Brain pericyte (primary cell): Measurements from ENCODE around the gene PRKN.

Experiments used
- DNase-seq: peaks from one replicate; pipeline ENCODE4 v3.0.0-alpha.2; 2012; ENCODE audit warnings: low read depth, low spot score

Gene PRKN

GRCh38 chr6:161549977-161550655 lies 1177.5 kb downstream of the PRKN start:
- DNase-seq, result no peak

GRCh38 chr6:161548713-161549296 lies 1178.8 kb downstream of the PRKN start:
- DNase-seq, result no peak

DNA sequence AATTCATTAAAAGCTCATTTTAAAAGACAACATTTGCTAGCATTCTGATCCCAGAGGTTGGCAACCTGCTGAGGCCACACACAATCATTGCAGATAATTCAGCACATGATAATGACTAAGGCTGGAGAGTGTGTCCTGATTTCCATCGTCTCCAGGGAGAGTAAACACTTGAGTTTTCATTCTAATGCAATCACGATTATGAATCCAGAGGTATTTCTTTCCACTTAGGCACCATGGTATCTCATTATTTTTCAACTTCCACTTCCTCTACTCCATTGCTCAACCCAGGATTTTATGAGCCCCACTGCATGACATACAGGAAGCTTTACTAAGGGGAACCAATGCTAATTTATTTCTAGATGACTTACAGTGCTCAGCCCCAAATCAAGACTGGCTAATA lies 1179.9 kb downstream of the PRKN start:
- no peak for DNase-seq

- no peak for DNase-seq
Measured at GRCh38 chr6:161546632-161547031, 1180.9 kb downstream of the PRKN start.

DNA sequence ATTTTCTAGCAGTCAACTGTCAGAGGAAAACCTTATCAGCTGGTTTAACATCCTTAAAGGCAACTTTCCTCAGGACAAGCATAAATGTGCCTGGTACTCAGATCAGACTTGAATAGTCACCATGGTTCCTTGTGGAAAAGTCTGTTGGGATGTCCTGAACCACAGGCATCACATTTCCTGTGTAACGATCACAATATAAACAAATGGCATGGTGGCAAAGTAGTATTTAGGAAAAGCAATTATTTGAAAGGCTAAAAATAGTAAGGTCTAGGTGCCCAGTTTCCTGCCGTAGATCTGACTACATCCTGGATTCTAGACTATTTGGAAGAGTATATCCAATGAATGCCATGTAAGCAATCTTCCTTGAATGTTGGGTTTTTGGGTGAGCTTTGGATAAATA lies 1181.8 kb downstream of the PRKN start:
- DNase-seq, result no peak

DNA sequence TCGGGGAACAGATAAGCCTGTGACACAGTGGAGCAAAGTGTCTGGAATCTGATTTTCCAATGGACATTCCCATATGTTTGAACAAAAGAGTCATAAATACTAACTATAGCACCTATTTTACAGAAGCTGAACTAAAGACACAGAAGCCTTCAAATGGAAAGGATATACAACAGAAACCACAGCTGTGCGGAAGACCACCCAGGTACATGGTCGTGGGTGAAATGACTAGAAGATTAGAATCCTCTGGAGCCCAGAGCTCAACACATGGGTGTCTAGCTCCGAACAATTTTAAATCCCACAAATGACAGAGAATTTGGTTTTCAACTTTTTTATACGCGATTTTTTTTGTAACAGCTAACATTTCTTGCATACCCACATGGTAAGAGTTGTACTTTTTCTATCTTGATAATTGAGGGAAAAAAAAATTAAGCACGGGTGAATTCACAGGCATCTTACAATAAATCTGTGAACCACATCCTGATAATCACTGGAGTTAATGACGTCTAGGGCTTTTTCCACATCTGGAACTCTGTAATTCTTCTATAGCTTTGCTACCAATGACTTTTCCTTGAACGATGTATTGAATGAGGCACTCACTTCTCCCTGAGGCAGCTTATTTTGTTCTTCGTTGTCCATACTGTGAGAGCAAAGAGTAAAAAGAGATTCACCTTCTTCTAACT lies 1182.6 kb downstream of the PRKN start:
- no peak for DNase-seq

DNA sequence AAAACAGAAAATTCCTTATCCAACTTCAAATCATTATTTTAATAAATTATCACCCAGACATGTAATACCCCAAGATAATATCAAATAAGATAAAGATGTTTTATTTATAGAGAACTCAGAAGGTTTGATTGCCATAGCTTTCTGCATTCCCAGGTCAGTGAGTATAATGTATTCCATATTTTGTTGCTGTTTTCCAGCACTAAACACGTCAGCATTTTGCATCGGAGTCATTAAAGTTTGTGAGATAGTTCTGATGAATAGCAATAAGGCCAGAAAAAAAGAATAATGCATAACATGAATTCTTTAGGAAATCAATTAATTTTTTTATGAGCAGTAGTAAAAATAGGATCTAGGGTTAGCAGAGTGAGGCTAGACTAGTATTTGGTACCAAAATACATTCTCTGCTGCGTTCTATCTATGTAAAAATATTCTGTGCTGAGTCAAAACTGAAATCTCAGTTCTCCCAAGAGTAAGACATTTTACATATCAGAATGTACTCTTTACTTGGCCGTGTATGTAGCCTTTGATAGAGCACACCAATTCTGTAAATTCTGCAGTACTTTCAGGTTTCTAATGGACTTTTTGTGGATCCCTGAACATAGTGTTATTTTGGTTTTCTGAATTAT lies 1183.8 kb downstream of the PRKN start:
- no peak for DNase-seq

GRCh38 chr6:161542346-161542980 lies 1185.1 kb downstream of the PRKN start:
- no peak for DNase-seq

GRCh38 chr6:161540532-161540931 lies 1187.0 kb downstream of the PRKN start:
- no peak for DNase-seq

GRCh38 chr6:161536224-161536630 lies 1191.3 kb downstream of the PRKN start:
- DNase-seq, result no peak

- no peak for DNase-seq
Measured at GRCh38 chr6:161534264-161534873, 1193.2 kb downstream of the PRKN start.

GRCh38 chr6:161533266-161533665 lies 1194.3 kb downstream of the PRKN start:
- no peak for DNase-seq

GRCh38 chr6:161532536-161532935 lies 1195.0 kb downstream of the PRKN start:
- no peak for DNase-seq

DNA sequence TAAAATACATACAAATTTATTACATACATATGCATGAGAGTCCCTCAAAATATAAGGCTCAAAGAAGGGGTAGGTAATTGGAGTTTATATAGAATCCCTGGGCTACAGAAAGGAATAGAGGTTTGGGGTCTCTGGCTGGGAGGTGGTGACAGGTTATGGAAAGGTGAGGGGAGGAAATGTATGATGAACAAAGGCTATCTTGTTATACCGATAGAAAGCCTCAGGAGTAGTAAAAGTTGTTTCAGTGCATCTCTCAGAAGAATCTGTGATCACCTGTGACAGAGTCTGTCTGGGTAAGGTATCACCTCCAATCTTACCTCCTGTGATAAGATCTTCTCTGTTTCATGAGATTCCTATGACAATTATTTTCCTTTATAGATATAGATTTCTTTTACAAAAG lies 1200.8 kb downstream of the PRKN start:
- DNase-seq, result no peak

GRCh38 chr6:161523362-161523761 lies 1204.2 kb downstream of the PRKN start:
- DNase-seq, result no peak

DNA sequence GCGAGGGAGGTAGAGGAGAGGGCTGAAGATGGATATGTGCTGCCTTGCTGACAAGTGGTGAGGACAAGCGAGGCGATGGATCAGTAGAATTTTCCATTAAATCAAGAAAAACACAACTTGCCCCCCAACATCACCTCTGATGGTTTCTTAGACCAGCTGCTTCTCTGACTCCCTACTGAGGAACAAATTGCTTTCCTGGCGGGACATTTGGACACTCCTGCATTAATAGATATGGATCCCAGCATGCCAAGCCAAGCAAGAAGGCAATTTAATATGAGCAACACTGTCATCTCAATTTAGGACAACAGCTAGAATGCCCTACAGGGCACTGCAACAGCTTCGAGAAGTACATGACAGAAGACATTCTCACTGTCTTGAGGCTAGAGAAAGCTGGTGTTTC lies 1205.3 kb downstream of the PRKN start:
- DNase-seq, result no peak

- DNase-seq, result no peak
Measured at GRCh38 chr6:161511447-161512095, 1216.0 kb downstream of the PRKN start.

DNA sequence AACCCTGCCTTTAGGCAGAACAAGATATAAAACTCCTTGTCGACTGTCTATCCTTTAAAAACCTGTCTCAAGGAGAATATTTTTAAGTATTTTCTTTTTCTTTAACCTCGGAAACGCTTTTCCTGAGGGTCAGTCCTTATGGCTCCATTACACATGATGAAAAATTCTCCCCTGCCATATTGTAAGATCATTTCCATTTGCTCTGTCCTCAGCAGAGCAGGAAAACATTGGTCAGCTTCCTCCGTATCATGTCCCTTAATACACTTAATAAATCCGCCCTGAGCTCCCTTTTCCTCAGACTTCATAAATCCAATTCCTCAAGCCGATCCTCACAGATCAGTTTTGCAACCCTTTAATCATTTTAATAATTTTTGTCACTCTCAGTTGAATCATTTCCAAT lies 1219.2 kb downstream of the PRKN start:
- DNase-seq, result no peak

- DNase-seq, result no peak
Measured at GRCh38 chr6:161507375-161507774, 1220.2 kb downstream of the PRKN start.

DNA sequence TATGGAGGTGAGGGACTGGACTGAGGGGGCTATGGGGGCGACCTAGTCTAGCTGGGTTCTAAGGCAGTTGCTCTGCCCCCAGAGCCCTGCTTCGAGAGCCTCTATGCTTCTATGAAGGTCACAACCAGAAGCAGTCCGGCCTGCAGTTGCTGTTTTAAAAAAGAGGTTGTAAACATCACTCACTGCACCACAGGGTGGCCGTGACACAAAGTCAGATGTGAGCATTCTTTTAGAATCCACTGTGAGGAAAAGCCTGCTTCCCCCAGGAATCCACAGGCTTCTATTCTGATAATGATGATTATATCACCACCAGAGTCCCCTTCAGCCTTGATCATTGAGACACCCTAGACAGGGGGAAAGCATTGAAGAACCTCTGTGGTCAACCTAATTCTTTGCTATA lies 1224.0 kb downstream of the PRKN start:
- DNase-seq, result no peak

- no peak for DNase-seq
Measured at GRCh38 chr6:161498881-161499280, 1228.7 kb downstream of the PRKN start.
